Suprapubic skin (tissue), 4 donors: ENCODE results near the gene HCFC1. TPM values are rescaled to one million over a fixed set of nuclear protein-coding genes. Genes with fewer than 3 reads are reported as not detected.

ENCODE experiments used
- DNase-seq, 2 donors: peaks; one replicate each; pipeline ENCODE4 v3.0.0-alpha.2; 2019; ENCODE audit warnings: low spot score in 2 of 2
- H3K27ac ChIP-seq: fragments of 200-600 bp; sonication (generic); one replicate; pipeline ENCODE4 v1.5.1; 2019
- H3K27me3 ChIP-seq: fragments of 200-600 bp; sonication (generic); one replicate; pipeline ENCODE4 v1.5.1; 2019
- H3K36me3 ChIP-seq: fragments of 200-600 bp; sonication (generic); one replicate; pipeline ENCODE4 v1.5.1; 2019
- H3K4me1 ChIP-seq: fragments of 200-600 bp; sonication (generic); one replicate; pipeline ENCODE4 v1.5.1; 2019
- H3K4me3 ChIP-seq: fragments of 200-600 bp; sonication (generic); one replicate; pipeline ENCODE4 v1.5.1; 2019; ENCODE audit warnings: mild to moderate bottlenecking
- H3K9me3 ChIP-seq: fragments of 200-600 bp; sonication (generic); one replicate; pipeline ENCODE4 v1.5.1; 2019
- CTCF ChIP-seq, 2 donors: fragments of 200-600 bp in 1 of 2; fragments of 450-650 bp in 1 of 2; sonication (generic) in 1 of 2; IDR thresholded peaks; one replicate each; pipeline ENCODE4 v1.5.1; 2016 to 2019; ENCODE audit warnings: antibody characterized with exemption in 2 of 2, mild to moderate bottlenecking in 1 of 2, moderate library complexity in 1 of 2
- EP300 ChIP-seq: sonication (generic); formaldehyde crosslinking; IDR thresholded peaks from one replicate; pipeline ENCODE4 v1.6.1; 2017; ENCODE audit warnings: antibody characterized with exemption
- POLR2A ChIP-seq, 2 donors: fragments of 450-650 bp; IDR thresholded peaks; one replicate each; pipeline ENCODE4 v1.6.1; 2017; ENCODE audit warnings: antibody characterized with exemption in 2 of 2, mild to moderate bottlenecking in 2 of 2, moderate library complexity in 2 of 2
- POLR2AphosphoS5 ChIP-seq, 3 donors: sonication (generic); formaldehyde crosslinking; IDR thresholded peaks; one replicate each; pipeline ENCODE4 v1.6.1; 2017; ENCODE audit warnings: antibody characterized with exemption in 3 of 3
- WGBS: methylation state at CpG from one replicate; pipeline ENCODE4 v1.1.5; 2018; 5-methylcytosine and 5-hydroxymethylcytosine counted together
- total RNA-seq, 4 donors: library from RNA; depleted of rRNA; stranded (reverse); fragments of >200 nt; gene quantifications; one replicate each; pipeline ENCODE4 v1.1.0, GENCODE V29; 2016

Gene HCFC1
- total RNA-seq, 4 donors from 2014 or later: 51.9 to 72.2 (median 55.3) TPM

GRCh38 chrX:153926552-153926857 lies 45.1 kb downstream of the HCFC1 start:
- no peak for DNase-seq
- WGBS: 49% methylated on average over 4 of the region's 4 CpGs
- Histone ChIP-seq H3K27ac (peak overlapping the region; percentile 90), H3K4me3 (peak overlapping the region; percentile 59), H3K36me3 (peaks cover 13% of the 10 kb centered on the region), H3K27me3 (no peaks in the 10 kb centered on the region), H3K4me1 (peaks cover 46% of the 10 kb centered on the region), H3K9me3 (no peaks in the 10 kb centered on the region)
- no peak for TF ChIP-seq CTCF (IDR thresholded peaks at IDR 0.05)
- TF ChIP-seq POLR2AphosphoS5 (IDR thresholded peaks at IDR 0.05): no peak
- TF ChIP-seq EP300: no peak
- TF ChIP-seq POLR2A (IDR thresholded peaks at IDR 0.05): no peak

- Histone ChIP-seq H3K27me3 (no peaks in the 10 kb centered on the region), H3K4me3 (peak within 1 kb of the TSS; percentile 59), H3K36me3 (peaks cover 7% of the 10 kb centered on the region), H3K9me3 (no peaks in the 10 kb centered on the region), H3K27ac (peak within 1 kb of the TSS; percentile 90), H3K4me1 (peaks cover 52% of the 10 kb centered on the region)
- 62% methylated on average over 12 of the region's 59 CpGs for WGBS
- TF ChIP-seq POLR2A (IDR thresholded peaks at IDR 0.05): no peak
- TF ChIP-seq CTCF (IDR thresholded peaks at IDR 0.05): no peak
- TF ChIP-seq POLR2AphosphoS5 (IDR thresholded peaks at IDR 0.05): no peak
- TF ChIP-seq EP300: no peak
- DNase-seq: no peak
These were observed 45.7 kb downstream of the HCFC1 start, which contains the start of gene ARHGAP4 for GRCh38 chrX:153925739-153926551. TSS of gene ARHGAP4 (minus strand) at chrX:153926264. CDS start at chrX:153926202, 62 bp downstream.

- DNase-seq: no peak
- Histone ChIP-seq H3K4me1 (peaks cover 54% of the 10 kb centered on the region), H3K27ac (no peak overlapping the region), H3K4me3 (peak overlapping the region; percentile 59), H3K27me3 (no peaks in the 10 kb centered on the region), H3K36me3 (peaks cover 2% of the 10 kb centered on the region), H3K9me3 (no peaks in the 10 kb centered on the region)
- 74% methylated on average over 3 of the region's 4 CpGs for WGBS
- TF ChIP-seq EP300: no peak
- no peak for TF ChIP-seq CTCF (IDR thresholded peaks at IDR 0.05)
- TF ChIP-seq POLR2AphosphoS5 (IDR thresholded peaks at IDR 0.05): no peak
- no peak for TF ChIP-seq POLR2A (IDR thresholded peaks at IDR 0.05)
These were observed 46.3 kb downstream of the HCFC1 start for GRCh38 chrX:153925387-153925738.

- no peaks in the 10 kb centered on the region for H3K36me3 ChIP-seq
- TF ChIP-seq EP300 (no peak), POLR2AphosphoS5 (IDR thresholded peaks at IDR 0.05) (no peak), POLR2A (IDR thresholded peaks at IDR 0.05) (no peak), CTCF (IDR thresholded peaks at IDR 0.05) (no peak)
- H3K27ac ChIP-seq: no peak overlapping the region
- DNase-seq: peak in 1 of 2 donors; percentile 65
- no peaks in the 10 kb centered on the region for H3K9me3 ChIP-seq
- 38% methylated on average over 13 of the region's 14 CpGs for WGBS
- no peak overlapping the region for H3K4me3 ChIP-seq
- H3K27me3 ChIP-seq: no peaks in the 10 kb centered on the region
- H3K4me1 ChIP-seq: peaks cover 49% of the 10 kb centered on the region
These were observed 47.3 kb downstream of the HCFC1 start for GRCh38 chrX:153924149-153924861.
